GM18867 (cell line): Measurements from ENCODE around the gene STAB1.
A peak's percentile ranks its signal among the peaks of the same experiment; 100 is the strongest.

Experiments used
- ATAC-seq: cut with Tn5 transposase; IDR thresholded peaks from one replicate; pipeline ENCODE4 v1.9.1; 2021; ENCODE audit warnings: mild to moderate bottlenecking, moderate library complexity; ENCODE audit not compliant: unreplicated experiment

STAB1 gene

GRCh38 chr3:52494886-52495495, at the start of gene STAB1:
Gene STAB1, plus strand, starts transcription at chr3:52495338. Its CDS starts 76 bp downstream, at chr3:52495414.
- ATAC-seq: no peak

GRCh38 chr3:52446042-52446441, 49.1 kb upstream of the STAB1 start:
- no peak for ATAC-seq

- peak; percentile 50 for ATAC-seq
Observed at GRCh38 chr3:52446631-52447511, 48.3 kb upstream of the STAB1 start.

GRCh38 chr3:52447512-52448355, 47.4 kb upstream of the STAB1 start:
- ATAC-seq: no peak

DNA sequence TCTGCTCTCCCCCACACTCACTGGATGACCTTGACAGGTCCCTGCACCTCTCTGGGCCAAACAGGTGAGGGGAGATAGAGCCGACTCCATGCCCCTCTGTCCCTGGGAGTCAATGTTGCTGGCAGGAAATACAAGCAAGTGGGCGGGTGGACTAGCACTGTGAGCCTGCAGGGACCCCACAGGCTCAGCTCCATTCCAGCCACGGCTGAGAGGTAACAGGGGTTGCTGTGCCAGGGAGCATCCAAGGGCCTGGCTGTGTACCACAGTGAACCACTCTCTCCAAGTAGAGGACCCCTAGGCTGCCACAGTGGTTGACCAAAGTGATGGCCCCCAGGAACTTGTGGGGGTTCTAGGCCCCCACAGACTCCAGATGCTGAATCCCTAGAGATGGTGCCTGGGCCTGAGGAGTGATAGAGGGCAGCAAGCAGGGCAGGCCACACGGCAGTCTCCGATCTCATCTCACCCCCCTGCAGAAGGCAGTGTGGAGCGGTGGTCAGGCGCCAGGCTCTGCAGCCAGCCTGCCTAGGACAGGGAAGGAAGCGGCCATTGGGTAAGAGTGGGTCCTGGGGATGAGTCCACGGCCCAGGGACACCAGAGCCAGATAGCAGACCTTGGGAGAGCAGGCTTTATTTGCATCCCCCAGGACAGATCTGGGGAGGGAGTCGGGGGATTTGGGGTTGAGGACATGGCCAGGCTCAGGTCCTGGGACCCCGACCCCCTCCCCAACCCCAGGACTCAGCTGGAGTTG, 44.5 kb upstream of the STAB1 start:
- no peak for ATAC-seq

DNA sequence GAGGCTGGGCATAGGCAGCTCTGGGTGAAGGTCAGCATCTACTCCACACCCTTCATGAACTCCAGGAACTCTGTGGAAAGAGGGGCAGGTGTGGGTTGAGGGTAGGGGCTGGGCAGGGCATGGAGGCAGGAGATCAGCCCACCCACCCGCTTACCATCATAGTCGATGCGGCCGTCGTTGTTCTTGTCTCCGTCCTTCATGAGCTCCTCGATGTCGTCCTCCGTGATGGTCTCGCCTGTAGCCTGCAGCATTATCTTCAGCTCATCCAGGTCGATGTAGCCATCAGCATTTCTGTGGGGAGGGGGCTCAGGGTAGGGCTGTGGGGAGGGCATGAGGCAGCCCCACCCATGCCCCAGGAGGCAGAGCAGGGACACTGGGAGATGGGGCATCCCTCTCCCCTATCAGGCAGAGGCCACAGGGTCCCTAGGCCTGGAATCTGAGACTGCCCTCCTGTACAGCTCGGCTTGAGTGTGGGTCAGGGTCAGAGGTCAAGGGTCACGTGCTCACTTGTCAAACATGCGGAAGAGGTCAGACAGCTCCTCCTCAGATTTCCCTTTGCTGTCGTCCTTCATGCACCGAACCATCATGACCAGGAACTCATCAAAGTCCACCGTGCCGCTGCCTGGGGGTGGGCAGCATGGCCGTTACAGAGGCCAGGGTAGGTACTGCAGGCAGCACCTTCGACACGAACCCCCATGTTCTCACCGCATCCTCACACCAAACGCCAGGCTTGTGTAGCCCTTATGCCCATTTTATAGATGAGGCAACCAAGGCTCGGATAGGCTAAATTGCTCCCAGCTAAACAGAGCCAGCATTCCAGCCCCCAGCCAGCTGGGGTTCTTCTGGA, 43.7 kb upstream of the STAB1 start:
- no peak for ATAC-seq

DNA sequence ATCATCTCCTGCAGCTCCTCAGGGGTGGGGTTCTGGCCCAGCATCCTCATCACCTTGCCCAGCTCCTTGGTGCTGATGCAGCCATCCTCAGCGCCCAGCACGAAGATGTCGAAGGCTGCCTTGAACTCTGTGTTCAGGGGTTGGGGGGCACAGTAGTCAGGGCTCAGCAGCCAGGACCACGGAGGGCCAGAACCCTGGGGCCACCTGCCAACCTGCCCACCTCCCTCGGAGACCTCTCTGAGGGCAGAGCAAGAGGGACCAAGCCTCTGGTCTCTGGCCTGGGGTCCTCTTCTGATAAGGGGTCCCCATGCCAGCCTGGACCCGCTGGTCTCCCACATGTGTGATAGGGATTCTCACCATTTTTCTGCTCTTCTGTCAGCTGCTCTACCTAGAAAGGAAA, 43.0 kb upstream of the STAB1 start:
- no peak for ATAC-seq

GRCh38 chr3:52452570-52453221, 42.4 kb upstream of the STAB1 start:
- ATAC-seq: no peak

DNA sequence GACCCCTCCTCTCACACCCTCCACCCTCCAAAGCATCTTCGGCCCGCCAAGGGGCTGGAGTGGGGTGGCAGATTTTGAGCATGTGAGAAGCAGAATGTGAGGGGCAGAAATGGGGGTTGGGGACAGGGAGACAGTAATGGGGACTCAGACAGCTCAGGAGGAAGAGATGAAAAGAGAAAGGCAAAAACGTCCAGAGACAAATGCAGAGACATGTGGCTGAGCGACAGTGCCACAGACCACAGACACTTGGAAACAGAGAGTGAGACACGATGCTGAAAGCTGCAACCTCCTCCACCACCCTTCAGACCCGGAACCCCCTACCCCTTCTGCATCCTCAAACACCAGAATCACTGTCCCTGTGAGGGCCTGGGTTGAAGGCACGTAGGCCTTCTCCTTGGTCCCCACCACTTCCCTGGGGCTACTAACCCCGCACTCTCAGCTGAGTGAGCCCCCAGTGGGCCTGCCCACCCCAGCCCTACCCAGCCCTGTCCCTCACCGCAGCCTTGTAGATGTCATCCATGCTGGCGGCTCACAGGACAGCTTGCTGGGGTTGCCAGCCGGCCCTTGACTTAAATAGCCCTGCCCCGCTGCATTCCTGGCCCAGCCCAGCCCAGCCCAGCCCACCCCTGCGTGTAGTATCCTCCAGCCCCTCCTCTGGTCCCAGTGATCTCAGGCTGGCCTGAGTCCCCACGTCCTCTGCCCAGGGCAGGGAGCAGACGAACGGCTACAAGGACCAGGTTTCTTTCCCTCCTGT, 41.5 kb upstream of the STAB1 start, which contains the start of gene TNNC1:
Gene TNNC1 (minus strand): TSS at position 546 of the 754 bp plus-strand sequence. CDS start 26 bp downstream, at position 520.
- ATAC-seq: no peak

- ATAC-seq: no peak
Observed at GRCh38 chr3:52454250-52454937, 40.7 kb upstream of the STAB1 start.

DNA sequence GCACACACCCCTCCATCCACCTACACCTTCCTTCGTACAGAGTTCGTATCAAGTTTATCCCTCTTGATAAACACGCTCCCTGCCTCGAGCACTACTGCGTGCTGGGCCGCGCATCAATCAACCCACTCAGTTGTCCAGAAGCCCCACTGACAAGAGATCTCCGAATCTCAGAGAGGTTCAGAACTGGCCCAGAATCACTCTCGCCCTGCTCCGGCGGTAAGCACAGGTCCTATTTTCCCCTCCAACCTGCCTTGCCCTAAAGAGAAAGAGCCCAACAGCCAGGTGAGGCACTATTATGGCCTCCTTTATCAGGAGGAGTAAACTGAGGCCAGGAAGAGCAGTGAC, 40.2 kb upstream of the STAB1 start:
- ATAC-seq: no peak

DNA sequence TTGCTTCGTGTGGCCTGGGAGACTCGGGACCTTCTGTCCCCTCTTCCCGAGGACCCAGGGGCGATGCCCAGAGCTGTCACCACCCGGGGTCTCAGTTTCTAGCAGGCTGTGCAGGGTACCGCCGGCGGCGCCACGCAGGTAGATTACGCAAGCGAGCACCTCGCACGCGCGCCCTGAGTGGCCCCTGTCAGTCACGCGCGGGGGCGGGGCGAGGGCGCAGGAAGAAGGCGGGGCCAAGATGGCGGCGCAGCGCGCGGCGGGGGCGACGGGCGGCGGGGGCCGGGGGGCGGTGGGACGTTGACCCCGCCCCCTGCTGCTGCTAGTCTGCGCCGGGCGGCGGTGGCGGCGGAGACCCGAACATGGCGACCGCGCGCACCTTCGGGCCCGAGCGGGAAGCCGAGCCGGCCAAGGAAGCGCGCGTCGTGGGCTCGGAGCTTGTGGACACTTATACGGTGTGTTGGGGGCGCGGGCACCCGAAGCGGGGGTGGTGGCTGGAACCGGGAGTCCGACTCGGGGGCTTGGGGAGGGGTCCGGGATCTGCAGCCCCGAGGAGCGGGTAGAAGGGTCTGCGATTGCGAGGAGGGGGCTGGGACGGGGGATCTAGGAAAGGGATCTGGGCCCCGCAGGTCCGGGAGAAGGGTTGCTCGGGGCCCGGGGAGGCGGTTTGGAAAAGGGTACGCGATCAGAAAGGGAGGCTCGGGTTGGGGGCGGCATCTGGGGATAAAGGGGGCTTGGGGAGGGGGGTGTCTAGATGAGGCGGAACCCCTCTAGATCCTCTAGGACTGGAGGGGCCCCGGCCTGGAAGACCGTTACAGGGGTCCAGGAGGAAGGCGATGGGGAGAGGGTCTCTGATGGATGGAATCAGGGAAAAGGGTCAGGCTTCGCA, 39.6 kb upstream of the STAB1 start, which contains the start of gene NISCH:
Gene NISCH (plus strand): TSS at position 322 of the 886 bp plus-strand sequence. CDS start 38 bp downstream, at position 360.
- peak; percentile 69 for ATAC-seq

DNA sequence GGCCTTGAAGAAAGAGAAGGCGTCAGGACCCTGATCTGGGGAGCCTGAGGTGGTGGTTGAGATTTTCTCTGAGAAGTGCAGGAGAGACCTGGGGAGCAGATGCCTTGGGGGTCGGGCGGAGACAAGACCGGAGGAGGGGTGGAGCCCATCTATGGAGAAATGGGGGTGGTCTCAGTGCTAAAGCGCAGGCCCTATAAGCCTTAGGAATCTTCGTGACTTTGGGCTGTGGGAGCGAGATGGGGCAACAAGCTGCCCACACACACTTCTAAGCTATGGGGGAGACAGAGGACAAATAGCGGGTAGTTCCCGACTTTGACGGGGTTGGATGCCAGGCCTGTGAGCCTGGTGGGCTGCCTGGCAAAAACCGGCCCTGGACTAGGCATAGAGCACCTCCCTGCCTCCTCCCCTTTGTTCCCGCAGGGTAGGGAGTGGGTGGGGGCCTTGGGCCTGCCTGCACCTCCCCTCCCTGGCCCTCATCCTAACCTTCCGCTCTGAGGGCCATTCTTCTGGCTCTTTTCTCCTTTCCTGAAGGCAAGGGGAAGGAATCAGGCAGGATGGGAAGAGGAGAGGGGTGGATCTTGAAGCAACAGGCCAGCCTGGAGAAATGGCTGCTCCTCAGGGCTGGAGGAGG, 38.9 kb upstream of the STAB1 start:
- ATAC-seq: no peak

- no peak for ATAC-seq
Observed at GRCh38 chr3:52456800-52457183, 38.3 kb upstream of the STAB1 start.

DNA sequence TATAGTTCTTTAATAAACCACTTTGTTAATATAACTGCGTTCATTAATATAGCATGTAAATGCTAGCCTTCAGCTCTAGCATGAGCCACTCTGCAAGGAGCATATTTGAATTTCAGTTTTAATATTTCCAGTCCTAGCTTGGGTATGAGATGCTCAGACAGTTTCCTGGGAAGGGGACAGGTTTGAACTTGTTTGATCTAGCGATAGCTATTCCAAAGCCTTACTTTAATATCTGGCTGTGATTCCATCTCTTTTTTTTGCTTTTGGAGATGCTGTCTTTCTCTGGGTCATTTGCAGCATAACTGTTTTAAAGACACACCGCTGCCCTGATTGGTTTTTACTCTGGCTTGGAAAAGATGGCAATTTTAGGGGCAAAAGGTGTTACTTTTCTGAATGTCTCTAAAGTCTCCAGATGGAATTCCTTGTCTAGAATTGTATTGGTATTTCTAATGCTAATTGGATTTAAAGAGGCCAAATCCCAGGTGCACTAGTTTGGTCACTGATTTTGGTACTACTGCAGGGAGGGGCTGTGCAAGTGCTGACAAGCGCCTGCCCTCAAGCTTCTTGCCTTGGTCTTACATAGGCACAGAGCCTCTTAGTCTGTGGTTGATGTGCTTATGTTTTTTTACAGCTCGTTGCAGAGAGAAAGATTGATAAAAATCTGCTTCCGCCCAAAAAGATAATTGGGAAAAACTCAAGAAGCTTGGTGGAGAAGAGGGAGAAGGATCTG, 36.9 kb upstream of the STAB1 start:
- no peak for ATAC-seq
